OCI-LY7 (cell line): Measurements from ENCODE around the gene BABAM1. TPM values are rescaled to one million over a fixed set of nuclear protein-coding genes. Genes with fewer than 3 reads are reported as not detected.

ENCODE experiments used
- BruUV-seq: library from RNA; stranded (reverse); fragments of 400-500 nt; replicated peaks from 2 replicates; lab custom pipeline; 2021; lab: Mats Ljungman, UMichigan
- CTCF ChIA-PET: fragments of 300-600 bp; sonication (Branson Sonifier 250); formaldehyde crosslinking; loops from one replicate; lab custom pipeline; 2022; ENCODE audit warnings: antibody characterized with exemption; ENCODE audit not compliant: unreplicated experiment; lab: Charles Lee
- POLR2A ChIA-PET: fragments of 300-600 bp; sonication (Branson Sonifier 250); formaldehyde crosslinking; loops from one replicate; lab custom pipeline; 2022; ENCODE audit warnings: antibody characterized with exemption; lab: Charles Lee
- DNase-seq: peaks from one replicate; pipeline ENCODE4 v3.0.0-alpha.2; 2015; ENCODE audit warnings: low spot score
- H2AFZ ChIP-seq: fragments of 200-600 bp; sonication (generic), shearing (Covaris generic); 2 replicates; pipeline ENCODE4 v1.6.1; 2014; ENCODE audit warnings: mild to moderate bottlenecking, antibody characterized with exemption, low read length, moderate library complexity
- H3K27ac ChIP-seq: fragments of 200-600 bp; sonication (generic); 2 replicates; pipeline ENCODE4 v1.5.1; 2014; ENCODE audit warnings: mixed run types, low read depth, mild to moderate bottlenecking, moderate library complexity, low read length, inconsistent platforms; ENCODE audit not compliant: poor library complexity, severe bottlenecking
- H3K36me3 ChIP-seq: fragments of 200-600 bp; sonication (generic); 2 replicates; pipeline ENCODE4 v1.6.1; 2014; ENCODE audit warnings: mild to moderate bottlenecking, antibody characterized with exemption, low read length, moderate library complexity, mixed read lengths; ENCODE audit not compliant: insufficient read depth
- H3K4me1 ChIP-seq: fragments of 200-600 bp; sonication (generic); 2 replicates; pipeline ENCODE4 v1.5.1; 2014; ENCODE audit warnings: mild to moderate bottlenecking, low read length; ENCODE audit not compliant: insufficient read depth, poor library complexity, severe bottlenecking
- H3K4me2 ChIP-seq: fragments of 200-600 bp; sonication (generic); 2 replicates; pipeline ENCODE4 v1.6.1; 2014; ENCODE audit warnings: mild to moderate bottlenecking, low read length
- H3K4me3 ChIP-seq: fragments of 200-600 bp; sonication (generic); 2 replicates; pipeline ENCODE4 v1.5.1; 2014; ENCODE audit warnings: mild to moderate bottlenecking, low read depth, low read length; ENCODE audit not compliant: poor library complexity, severe bottlenecking
- H3K79me2 ChIP-seq: fragments of 200-600 bp; sonication (generic); 2 replicates; pipeline ENCODE4 v1.6.1; 2016; ENCODE audit warnings: low read depth, mild to moderate bottlenecking, low read length, moderate library complexity, mixed read lengths; ENCODE audit not compliant: insufficient read depth
- H3K9me2 ChIP-seq: fragments of 200-600 bp; sonication (generic); 2 replicates; pipeline ENCODE4 v1.6.1; 2016; ENCODE audit warnings: mild to moderate bottlenecking, low read length, mixed read lengths; ENCODE audit not compliant: insufficient read depth
- H3K9me3 ChIP-seq: fragments of 200-600 bp; sonication (generic); 2 replicates; pipeline ENCODE4 v1.6.1; 2014; ENCODE audit warnings: mild to moderate bottlenecking, mixed run types, low read length, mixed read lengths
- H4K20me1 ChIP-seq: fragments of 200-600 bp; sonication (generic); 2 replicates; pipeline ENCODE4 v1.6.1; 2014; ENCODE audit warnings: mild to moderate bottlenecking, antibody characterized with exemption, low read length, moderate library complexity, mixed read lengths; ENCODE audit not compliant: insufficient read depth
- CTCF ChIP-seq: fragments of 200-600 bp; sonication (generic); conservative IDR thresholded peaks from 2 replicates; pipeline ENCODE4 v1.5.1; 2014; ENCODE audit warnings: mild to moderate bottlenecking, antibody characterized with exemption, low read length, moderate library complexity, mixed read lengths
- EZH2phosphoT487 ChIP-seq: fragments of 200-600 bp; sonication (generic); IDR thresholded peaks from 2 replicates; pipeline ENCODE4 v1.6.1; 2018; ENCODE audit warnings: low read depth, borderline replicate concordance, mild to moderate bottlenecking, mixed run types, antibody characterized with exemption, low read length, moderate library complexity, mixed read lengths
- intact Hi-C: fragments of 100-400 bp; cut with micrococcal nuclease; formaldehyde crosslinking; loops from one replicate; pipeline ENCODE4 v1.10.0; 2022; ENCODE audit not compliant: unreplicated experiment
- total RNA-seq, 2 experiments: library from RNA; depleted of rRNA in 1 of 2; stranded (reverse); fragments of >200 nt in 1 of 2; shearing (Covaris generic) in 1 of 2; gene quantifications; 2 replicates each; pipeline ENCODE4 v1.2.3, GENCODE V29; 2014 to 2022

BABAM1 gene
- total RNA-seq, 2 experiments from 2014 or later, result 79.0 to 118 TPM

GRCh38 chr19:17325881-17326594, 58.8 kb downstream of the BABAM1 start:
- TF ChIP-seq EZH2phosphoT487 (no peak), CTCF (no peak)
- POLR2A ChIA-PET, result no interaction called here

GRCh38 chr19:17326595-17326966, 59.3 kb downstream of the BABAM1 start:
- Histone ChIP-seq H3K79me2 (no peaks in the 10 kb centered on the region), H3K27ac (no peak overlapping the region), H3K9me3 (no peaks in the 10 kb centered on the region), H3K4me1 (peaks cover 14% of the 10 kb centered on the region), H3K4me3 (no peak overlapping the region), H3K9me2 (no peaks in the 10 kb centered on the region), H3K4me2 (no peak overlapping the region), H4K20me1 (no peaks in the 10 kb centered on the region), H3K36me3 (peaks cover 14% of the 10 kb centered on the region), H2AFZ (no peak overlapping the region)
- CTCF ChIA-PET, result no interaction called here
- POLR2A ChIA-PET, result interaction anchor here (0.6 kb wide), 1 partner anchor 77 kb away, joined by 3 read pairs; no protein-coding TSS in a partner anchor
- intact Hi-C loops, result no loop called here
- no TSS peak for BruUV-seq
- no peak for DNase-seq
- TF ChIP-seq EZH2phosphoT487 (no peak), CTCF (no peak)

More at GRCh38 chr19:17325881-17326594, 58.8 kb downstream of the BABAM1 start:
- no peaks in the 10 kb centered on the region for H3K9me2 ChIP-seq
- no peaks in the 10 kb centered on the region for H3K9me3 ChIP-seq
- intact Hi-C loops, result no loop called here
- H2AFZ ChIP-seq, result no peak overlapping the region
- no peaks in the 10 kb centered on the region for H3K79me2 ChIP-seq
- H4K20me1 ChIP-seq, result no peaks in the 10 kb centered on the region
- H3K4me3 ChIP-seq, result no peak overlapping the region
- CTCF ChIA-PET, result no interaction called here
- no peak overlapping the region for H3K27ac ChIP-seq
- DNase-seq, result no peak
- no peak overlapping the region for H3K4me2 ChIP-seq
- peaks cover 18% of the 10 kb centered on the region for H3K36me3 ChIP-seq
- BruUV-seq, result no TSS peak
- H3K4me1 ChIP-seq, result peaks cover 14% of the 10 kb centered on the region

- ChIA-PET POLR2A (interaction anchor here (0.6 kb wide), 1 partner anchor 76 kb away, joined by 3 read pairs; no protein-coding TSS in a partner anchor), CTCF (interaction anchor here (0.6 kb wide), 1 partner anchor 36 kb away, joined by 3 read pairs; no protein-coding TSS in a partner anchor)
- Histone ChIP-seq H3K79me2 (no peaks in the 10 kb centered on the region), H3K4me2 (no peak overlapping the region), H3K4me1 (peaks cover 14% of the 10 kb centered on the region), H3K9me3 (no peaks in the 10 kb centered on the region), H3K4me3 (no peak overlapping the region), H2AFZ (no peak overlapping the region), H4K20me1 (no peaks in the 10 kb centered on the region), H3K9me2 (no peaks in the 10 kb centered on the region), H3K36me3 (peaks cover 8% of the 10 kb centered on the region; the same call in 1 of the 2 replicates), H3K27ac (no peak overlapping the region)
- BruUV-seq, result no TSS peak
- DNase-seq, result no peak
- no peak for TF ChIP-seq EZH2phosphoT487
- TF ChIP-seq CTCF, result no peak
- intact Hi-C loops, result no loop called here
Observed at GRCh38 chr19:17327068-17327653, 59.9 kb downstream of the BABAM1 start.
